HK-2 (cell line): Measurements from ENCODE around the gene LGALS7.
"Not testable (repeated sequence)": the region's sequence is repeated elsewhere in the genome, so short reads cannot be mapped to it uniquely, and the experiment has no call there.

ENCODE experiments used
- DNase-seq: peaks from one replicate; pipeline ENCODE4 v3.0.0-alpha.2; 2018; ENCODE audit not compliant: unreplicated experiment

LGALS7 gene

DNA sequence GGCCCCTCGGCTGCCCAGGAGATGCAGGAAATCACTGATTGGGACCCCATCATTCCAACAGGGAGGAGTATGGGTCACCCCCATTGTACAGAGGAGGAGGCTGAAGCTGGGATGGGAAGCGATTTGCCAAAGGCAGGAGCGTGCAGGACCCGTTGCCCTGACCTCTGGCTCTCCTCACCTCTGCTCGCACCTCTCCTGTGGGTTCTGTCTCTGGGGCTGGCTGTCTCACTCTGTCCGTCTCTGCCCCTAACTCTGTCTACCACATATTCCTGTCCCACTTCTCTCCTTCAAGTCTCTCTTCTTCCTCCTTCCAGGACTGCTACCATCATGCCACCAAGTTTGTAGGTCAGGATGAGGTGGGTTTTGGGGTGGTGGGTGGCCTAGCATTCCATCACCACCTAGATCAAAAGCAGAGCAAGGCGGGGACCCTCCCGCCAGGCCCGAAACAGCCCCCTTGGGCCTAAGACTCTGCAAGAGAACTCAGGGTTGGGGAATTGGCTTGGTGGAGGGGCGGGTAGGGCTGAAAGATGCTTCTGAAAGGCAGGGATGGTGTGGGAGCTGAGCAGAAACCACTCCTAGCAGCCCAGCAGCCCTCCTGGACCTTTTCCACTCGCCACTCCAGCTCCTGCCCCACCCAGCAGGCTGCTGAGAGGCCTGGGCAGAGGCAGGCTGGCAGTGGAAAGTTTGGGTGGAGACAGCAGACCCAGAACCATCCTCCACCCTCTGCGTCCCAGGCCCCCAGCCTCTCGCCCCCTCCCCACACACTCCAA lies 1.0 kb upstream of the LGALS7 start:
- DNase-seq, result no peak

DNA sequence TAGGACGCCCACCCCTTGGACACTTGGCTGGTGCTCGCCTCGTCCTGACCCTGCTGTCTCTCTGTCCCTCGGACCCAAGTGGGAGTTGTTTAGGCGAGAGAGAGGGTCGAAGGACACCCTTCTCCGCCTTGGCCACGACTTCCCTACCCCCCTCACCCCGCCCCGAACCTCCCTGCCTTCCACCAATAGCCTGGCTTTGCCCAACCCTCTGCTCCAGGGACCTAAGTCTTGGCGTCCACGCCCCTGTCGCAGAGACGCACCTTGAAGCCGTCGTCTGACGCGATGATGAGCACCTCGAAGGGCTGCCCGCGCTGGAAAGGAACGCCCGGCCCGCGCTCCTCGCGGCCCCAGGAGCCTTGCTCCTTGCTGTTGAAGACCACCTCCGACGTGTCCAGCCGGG lies 1.7 kb downstream of the LGALS7 start:
- not testable (repeated sequence) for DNase-seq

DNA sequence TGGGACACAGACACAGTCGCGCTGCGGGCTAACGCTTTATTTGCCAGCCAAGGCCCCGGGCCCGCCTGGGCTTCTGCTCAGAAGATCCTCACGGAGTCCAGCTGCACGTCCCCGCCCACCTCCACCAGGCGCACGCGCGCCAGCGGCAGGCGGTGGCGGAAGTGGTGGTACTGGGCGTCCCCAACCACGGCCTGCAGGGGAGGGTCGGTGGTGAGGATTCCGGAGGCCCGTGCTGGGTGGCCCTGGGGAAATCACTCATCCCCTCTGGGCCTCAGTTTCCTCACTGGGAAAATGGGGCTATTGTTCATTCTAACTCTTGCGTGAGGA lies 2.4 kb downstream of the LGALS7 start:
- DNase-seq, result not testable (repeated sequence)

DNA sequence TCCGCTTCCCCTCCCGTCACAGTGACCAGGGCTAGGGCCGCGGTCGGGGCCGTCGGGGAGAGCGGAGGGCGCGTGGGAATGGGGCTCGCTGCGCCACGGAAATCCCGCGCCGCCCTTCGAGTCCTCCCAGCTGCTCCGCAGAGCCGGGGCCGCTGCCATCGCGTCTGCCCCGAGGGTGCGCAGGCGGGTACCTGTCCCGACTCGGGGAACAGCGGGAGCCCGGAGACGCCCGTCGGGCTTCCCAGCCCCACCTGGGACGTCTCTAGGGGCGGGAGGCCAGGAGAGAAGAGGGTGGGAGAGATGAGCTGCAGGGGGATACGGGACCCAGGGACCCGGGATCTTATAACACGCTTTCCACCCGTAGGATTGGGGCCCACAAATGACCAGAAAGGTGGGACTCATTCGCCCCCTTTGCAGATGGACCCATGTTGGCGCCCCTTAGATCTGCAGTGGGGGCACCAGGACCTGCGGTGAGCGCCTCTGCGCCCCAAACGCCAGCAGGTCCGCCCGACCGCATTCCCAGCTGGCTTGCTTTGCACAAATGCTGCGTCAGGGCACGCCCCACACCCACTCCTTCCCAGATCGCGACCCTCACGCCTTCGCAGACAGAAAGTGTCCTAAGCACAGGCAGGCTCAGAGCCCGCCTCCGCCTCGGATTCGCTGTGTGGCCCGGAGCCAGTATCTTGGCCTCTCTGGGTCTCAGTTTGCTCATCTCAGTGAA lies 2.9 kb downstream of the LGALS7 start:
- not testable (repeated sequence) for DNase-seq

DNA sequence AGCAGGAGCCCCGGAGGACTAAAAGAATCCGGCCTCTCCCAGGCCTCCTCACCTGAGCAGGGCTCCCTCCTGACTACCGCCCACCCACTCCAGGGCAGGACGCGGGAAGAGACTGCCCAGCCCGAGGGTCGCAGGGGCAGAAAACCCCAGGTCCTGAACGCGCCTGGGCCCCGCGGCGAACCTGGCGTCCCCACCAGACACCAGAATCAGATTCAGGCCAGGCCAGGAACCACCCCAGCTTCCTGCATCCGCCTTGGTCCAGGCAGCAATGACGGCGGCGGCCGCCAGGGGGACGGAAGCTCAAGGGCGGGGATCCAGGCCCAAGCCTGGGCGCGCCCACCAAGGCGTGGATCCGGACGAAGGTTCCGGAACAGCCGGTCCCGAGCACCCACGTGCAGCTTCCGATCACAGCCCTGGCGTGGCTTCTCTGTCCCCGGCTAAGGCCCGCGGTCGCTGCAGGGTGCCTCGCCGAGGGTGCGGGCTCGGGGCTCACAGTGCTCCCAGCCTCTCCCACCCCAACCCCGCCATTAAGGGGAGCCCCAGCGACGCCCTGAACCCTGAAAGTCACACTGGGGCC lies 3.6 kb downstream of the LGALS7 start:
- no peak for DNase-seq

DNA sequence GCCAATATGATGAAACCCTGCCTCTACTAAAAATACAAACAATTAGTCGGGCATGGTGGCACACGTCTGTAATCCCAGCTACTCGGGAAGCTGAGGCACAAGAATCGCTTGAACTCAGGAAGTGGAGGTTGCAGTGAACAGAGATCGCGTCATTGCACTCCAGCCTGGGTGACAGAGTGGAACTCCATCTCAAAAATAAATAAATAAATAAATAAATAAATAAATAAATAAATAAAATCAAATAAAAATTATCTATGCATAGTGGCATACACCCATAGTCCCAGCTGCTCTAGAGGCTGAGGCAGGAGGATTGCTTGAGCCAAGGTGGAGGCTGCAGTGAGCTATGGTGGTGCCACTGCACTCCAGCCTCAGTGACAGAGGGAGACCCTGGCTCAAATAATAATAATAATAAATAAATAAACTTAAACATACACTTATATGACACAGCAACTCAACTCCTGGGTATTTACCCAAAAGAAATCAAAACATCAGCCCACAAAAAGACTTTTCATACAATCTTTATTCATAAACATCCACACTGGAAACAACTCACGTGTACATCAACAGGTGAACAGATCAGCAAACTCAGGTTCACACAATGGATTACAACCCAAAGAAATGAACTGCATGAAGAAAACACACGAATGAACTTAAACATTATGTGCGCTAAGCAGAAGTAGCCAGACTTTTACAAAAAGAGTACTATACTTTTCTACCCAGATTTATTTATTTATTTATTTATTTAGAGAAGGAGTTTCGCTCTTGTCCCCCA lies 6.9 kb downstream of the LGALS7 start:
- DNase-seq, result no peak

DNA sequence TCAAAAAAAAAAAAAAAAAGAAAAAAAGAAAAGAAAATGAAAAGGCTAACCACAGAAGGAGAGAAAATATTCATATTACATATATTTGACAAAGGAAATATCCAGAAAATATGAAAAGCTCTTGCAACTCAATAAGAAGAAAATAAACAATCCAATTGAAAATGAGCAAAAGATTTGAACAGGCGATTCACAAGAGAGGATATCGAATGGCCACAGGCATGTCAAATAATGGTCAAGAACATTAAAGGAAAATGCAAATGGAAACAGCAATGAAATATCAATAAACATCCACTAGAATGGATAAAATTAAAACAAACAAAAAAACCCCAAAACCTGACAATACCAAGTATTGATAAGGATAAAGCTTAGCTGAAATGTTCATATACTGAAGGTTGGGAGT lies 8.1 kb downstream of the LGALS7 start:
- no peak for DNase-seq

DNA sequence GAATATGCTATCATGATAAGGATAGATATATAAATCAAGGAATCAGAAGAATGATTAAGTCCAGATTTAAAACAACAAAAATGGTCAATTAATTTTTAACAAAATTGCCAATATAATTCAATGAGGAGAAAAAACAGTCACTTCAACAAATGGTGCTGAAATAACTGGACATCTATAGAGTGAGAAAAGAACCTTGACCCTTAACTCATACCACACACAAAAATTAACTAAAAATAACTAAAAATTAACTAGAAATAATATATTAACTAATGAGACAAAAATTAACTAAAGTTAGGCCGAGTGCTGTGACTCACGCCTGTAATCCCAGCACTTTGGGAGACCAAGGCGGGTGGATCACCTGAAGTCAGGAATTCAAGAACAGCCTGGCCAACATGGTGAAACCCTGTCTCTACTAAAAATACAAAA lies 9.5 kb downstream of the LGALS7 start:
- peak; percentile 41 for DNase-seq

DNA sequence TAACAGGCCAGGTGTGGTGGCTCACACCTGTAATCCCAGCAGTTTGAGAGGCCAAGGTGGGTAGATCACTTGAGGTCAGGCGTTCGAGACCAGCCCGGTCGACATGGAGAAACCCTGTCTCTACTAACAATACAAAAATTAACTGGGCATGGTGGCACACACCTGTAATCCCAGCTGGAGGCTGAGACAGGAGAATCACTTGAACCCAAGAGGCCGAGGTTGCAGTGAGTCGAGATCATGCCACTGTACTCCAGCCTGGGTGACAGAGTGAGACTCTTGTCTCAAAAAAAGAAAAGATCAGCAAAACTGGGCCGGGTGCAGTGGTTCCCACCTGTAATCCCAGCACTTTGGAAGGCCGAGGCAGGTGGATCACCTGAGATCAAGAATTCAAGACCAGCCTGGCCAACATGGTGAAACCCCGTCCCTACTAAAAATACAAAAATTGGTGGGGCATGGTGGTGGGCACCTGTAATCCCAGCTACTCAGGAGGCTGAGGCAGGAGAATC lies 11.4 kb downstream of the LGALS7 start:
- not testable (repeated sequence) for DNase-seq

DNA sequence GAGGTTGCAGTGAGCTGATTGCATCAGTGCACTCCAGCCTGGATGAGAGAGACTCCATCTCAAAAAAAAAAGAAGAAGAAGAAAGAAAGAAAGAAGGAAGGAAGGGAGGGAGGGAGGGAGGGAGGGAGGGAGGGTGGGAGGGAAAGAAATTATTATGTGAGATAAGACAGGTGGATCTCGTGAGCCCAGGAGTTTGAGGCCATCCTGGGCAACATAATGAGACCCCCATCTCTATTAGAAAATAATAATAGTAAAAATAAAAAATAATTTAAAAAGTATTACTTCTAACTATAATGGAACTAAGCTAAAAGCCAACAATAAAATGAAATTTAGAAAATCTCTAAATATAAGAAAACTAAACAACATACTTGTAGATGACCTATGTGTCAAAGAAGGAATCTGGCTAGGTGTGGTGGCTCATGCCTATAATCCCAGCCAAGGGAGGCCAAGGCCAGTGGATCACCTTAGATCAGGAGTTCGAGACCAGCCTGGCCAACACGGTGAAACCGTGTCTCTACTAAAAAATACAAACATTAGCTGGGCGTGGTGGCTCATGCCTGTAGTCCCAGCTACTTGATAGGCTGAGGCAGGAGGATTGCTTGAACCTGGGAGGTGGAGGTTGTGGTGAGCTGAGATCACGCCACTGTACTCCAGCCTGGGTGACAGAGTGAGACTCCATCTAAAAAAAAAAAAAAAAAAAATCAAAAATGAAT lies 12.4 kb downstream of the LGALS7 start:
- DNase-seq, result not testable (repeated sequence)

DNA sequence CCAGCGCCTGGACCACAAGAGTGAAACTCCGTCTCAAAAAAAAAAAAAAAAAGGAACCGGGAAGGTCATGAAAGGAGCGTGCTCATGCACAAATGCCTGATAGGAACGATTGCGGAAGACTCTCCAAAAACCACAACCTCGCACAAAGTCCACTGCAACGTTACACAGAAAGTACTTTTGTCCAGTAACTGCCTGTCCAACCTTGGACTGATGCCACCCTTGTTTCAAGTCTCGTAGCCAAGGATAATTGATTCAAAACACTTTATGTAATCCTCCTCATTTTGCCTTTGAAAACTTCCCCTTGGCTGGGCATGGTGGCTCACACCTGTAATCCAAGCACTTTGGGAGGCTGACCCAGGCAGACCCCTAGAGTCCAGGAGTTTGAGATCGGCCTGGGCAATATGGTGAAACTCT lies 13.7 kb downstream of the LGALS7 start:
- DNase-seq, result no peak

DNA sequence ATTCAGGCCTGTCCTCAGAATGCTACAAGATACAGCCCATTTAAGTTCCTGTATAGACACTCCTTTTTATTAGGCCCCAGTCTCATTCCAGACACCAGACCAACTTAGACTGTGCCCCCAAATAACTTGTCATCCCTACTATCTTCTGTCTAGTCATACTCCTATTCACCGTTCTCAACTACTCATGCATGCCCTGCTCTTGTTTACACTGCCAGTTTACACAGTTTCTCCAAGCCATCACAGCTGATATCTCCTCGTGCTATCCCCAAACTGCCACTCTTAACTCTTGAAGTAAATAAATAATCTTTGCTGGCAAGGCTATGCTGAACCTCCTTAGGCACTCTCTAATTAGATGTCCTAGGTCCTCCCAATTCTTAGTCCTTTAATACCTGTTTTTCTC lies 19.1 kb downstream of the LGALS7 start:
- not testable (repeated sequence) for DNase-seq

DNA sequence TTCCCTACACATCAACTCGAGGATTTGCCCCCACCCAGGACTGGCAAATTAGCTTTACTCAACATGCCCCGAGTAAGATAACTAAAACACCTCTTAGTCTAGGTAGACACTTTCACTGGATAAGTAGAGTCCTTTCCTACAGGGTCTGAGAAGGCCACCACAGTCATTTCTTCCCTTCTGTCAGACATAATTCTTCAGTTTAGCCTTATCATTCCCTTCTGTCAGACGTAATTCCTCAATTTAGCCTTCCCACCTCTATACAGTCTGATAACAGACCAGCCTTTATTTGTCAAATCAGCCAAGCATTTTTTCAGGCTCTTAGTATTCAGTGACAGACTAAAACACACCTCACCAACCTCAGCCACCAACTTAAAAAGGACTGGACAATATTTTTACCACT lies 19.5 kb downstream of the LGALS7 start:
- DNase-seq, result not testable (repeated sequence)

DNA sequence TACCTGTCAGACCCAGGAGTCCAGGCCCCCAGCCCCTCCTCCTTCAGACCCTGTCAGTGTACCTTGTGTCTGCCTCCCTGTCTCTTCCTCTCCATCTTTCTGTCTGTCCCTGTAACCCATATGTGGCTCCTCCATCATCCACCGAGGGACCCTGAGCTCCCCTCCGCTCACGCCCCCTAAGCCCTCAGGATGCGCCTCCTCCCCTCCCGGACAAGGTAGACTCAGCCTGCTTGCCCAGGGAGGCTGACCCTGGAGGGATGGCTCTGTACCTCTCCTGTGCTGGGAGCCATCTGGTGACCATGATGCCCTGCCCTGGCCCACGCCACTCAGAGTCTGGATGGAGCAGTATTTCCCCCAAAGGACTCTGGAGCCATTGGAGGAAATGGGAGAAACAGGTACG lies 28.0 kb downstream of the LGALS7 start:
- DNase-seq, result no peak

DNA sequence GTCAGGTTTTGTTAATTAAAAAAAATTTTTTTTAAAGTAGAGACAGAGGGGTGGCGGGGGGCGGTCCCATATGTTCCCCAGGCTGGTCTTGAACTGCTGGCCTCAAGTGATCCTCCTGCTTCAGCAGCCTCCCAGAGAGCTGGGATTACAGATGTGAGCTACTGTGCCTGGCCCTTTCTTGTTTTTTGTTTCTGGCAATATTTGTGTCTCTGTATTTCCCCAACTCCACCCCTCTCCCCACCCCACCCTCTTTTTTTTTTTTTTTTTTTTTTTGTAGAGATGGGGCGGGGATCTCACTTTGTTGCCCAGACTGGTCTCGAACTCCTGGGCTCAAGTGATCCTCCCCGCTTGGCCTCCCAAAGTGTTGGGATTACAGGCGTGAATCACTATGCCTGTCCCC lies 28.4 kb downstream of the LGALS7 start:
- DNase-seq, result no peak

DNA sequence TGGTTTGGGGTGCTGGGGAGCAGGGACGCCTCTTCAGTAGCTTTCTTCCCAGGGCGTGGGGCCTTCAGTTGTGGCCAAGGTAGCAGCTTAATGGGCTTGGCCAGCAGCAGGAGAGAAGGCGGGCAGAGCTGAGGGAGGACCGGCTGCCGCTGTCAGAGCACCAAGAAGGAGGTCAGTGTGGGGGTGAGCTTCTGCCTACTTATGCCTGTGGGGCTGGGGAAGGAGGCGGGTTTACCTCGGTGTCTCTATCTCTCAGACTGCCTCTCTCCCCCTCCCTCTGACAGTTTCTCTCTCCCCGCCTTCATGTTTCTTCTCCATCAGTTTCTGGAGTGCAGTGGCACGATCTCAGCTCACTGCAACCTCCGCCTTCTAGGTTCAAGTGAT lies 29.0 kb downstream of the LGALS7 start, which contains the start of gene CAPN12:
Gene CAPN12 (minus strand): TSS at position 177 of the 384 bp plus-strand sequence. CDS start 309 bp downstream, outside the sequence.
- DNase-seq, result no peak

DNA sequence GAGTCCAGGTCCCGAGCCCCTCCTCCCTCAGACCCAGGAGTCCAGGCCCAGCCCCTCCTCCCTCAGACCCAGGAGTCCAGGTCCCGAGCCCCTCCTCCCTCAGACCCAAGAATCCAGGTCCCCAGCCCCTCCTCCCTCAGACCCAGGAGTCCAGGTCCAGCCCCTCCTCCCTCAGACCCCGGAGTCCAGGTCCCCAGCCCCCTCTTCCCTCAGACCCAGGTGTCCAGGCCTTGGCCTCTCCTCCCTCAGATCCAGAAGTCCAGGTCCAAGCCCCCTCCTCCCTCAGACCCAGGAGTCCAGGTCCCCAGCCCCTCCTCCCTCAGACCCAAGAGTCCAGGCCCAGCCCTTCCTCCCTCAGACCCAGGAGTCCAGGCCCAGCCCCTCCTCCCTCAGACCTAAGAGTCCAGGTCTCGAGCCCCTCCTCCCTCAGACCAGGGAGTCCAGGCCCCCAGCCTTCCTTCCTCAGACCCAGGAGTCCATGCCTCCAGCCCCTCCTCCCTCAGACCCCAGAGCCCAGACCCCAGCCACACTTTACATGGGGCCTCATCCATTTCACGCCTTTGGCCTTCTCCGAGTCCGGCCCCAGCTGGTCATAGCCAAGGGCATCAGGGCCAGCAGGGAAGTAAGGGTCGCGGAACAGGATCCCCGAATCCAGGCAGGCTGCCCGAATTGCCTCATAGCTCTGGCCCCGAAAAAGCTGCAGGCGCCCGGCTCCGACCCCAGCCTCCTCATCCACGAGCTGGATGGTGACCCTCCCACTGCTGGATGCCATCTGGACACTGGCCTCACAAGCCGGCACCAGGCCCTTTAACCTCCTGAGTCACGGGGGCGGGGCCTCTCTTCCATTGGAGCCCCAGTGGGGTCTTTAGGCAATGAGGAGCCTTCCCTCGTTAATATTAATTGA lies 29.7 kb downstream of the LGALS7 start:
- DNase-seq, result no peak

DNA sequence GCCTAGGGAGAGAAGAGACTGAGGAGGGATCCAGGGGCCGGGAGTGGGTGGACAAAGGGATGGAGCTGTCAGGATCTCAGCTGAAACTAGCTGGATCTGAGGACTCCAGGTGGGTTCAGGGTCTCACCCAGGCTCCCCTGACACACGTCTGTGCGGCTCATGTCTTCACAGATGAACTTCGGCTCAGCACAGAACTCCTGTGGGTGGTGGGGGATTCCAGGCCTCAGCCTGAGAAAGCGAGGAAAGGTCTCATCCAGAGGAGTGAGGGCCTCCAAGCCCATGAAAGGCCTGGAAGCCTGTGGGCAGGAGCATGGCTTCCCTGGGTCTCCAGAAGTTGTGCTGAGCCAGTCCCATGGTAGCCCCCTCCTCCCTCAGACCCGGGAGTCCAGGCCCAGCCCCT lies 30.4 kb downstream of the LGALS7 start:
- no peak for DNase-seq

DNA sequence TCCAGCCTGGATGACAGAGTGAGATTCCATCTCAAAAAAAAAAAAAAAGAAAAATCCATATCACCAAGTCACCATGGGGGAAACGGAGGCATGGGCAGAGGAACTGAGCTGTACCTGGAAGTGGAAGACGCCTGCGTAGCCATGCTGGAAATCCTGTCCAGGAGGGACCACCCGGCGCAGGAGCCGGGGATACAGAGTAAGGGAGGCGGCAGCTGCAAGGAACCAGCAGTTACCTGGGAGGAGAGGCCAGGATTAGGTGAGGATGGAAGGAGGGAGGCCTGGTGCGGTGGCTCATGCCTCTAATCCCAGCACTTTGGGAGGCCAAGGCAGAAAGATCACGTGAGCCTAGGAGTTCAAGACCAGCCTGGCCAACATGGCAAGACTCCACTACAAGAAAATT lies 31.0 kb downstream of the LGALS7 start:
- DNase-seq, result no peak

DNA sequence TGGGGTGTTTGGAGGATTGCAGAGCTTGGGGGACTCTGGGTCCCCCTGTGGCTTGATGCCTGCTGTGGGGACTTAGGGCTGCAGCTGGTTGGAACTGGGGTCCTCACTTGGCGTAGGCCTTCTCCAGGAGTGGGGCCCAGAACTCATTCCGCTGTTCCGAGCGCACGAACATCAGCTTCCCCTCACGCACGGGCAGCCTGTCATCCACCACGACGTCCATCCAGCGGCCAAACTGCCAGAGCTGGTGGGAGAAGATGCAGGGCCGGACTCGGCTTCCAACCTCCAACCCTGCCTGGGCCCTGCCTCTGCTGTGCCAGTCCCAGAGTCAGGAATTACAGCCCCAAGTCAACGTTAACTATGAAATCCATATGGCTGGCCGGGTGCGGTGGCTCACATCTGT lies 31.6 kb downstream of the LGALS7 start:
- no peak for DNase-seq
